Stimulated activated memory B cell treated with anti-CD40 and anti-IgM and Interleukin-4, amounts not matched to agents 10 μg/mL and 1 μg/mL and 100 μg/mL, for 72 hours (primary cell): Measurements from ENCODE around the gene MARVELD2.
A peak's percentile ranks its signal among the peaks of the same experiment; 100 is the strongest.
"Not testable (repeated sequence)": the region's sequence is repeated elsewhere in the genome, so short reads cannot be mapped to it uniquely, and the experiment has no call there.

ENCODE experiments used
- ATAC-seq: fragments of 150-1000 bp; cut with Tn5 transposase; 2 replicates; pipeline ENCODE4 v1.10.0; 2021
- H3K27ac Mint-ChIP-seq: one replicate; pipeline ENCODE4 v1.8.0; 2022; ENCODE audit warnings: mild to moderate bottlenecking, mixed read lengths
- H3K27me3 Mint-ChIP-seq: one replicate; pipeline ENCODE4 v1.8.0; 2022; ENCODE audit warnings: mixed read lengths
- H3K36me3 Mint-ChIP-seq: one replicate; pipeline ENCODE4 v1.8.0; 2022; ENCODE audit warnings: mixed read lengths
- H3K4me1 Mint-ChIP-seq: one replicate; pipeline ENCODE4 v1.8.0; 2022; ENCODE audit warnings: mixed read lengths
- H3K4me3 Mint-ChIP-seq: one replicate; pipeline ENCODE4 v1.8.0; 2022; ENCODE audit warnings: mild to moderate bottlenecking, moderate library complexity, mixed read lengths
- H3K9me3 Mint-ChIP-seq: one replicate; pipeline ENCODE4 v1.8.0; 2022; ENCODE audit warnings: mixed read lengths

The MARVELD2 gene

DNA sequence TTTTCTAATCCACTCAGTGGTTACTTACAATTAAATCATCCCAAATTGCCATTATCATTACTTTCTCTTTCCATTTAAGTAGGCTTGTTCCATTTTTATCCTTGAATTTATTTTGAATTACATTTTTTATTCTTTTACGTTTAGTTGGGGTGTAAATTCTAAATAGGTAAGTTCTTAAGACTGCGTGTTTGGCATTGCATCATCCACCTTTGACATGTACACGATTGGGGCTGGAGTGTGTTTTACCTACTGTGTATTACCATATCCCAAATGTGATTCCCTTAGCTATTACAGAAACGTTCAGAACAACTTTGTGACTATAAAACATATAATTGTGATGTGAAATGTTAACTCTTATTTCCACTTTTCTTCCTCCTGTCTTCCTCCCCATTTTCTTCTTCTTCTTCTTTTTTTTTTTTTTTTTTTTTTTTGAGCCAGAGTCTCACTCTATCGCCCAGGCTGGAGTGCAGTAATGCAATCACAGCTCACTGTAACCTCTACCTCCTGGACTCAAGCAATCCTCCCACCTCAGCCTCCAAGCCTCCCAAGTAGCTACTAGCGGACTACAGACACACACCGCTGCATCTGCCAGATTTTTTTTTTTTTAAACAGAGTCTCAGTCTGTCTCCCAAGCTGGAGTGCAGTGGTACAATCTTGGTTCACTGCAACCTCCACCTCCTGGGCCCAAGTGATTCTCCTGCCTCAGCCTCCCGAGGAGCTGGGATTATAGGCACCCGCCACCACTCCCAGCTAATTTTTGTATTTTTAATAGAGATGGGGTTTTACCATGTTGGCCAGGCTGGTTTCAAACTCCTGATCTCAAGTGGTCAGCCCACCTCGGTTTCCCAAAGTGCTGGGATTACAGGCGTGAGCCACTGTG is 16.7 kb downstream of the MARVELD2 start:
- Mint-ChIP-seq H3K4me3 (no peak overlapping the region), H3K27me3 (no peaks in the 10 kb centered on the region), H3K27ac (peak overlapping the region; percentile 86), H3K36me3 (peaks cover 13% of the 10 kb centered on the region), H3K4me1 (peaks cover 14% of the 10 kb centered on the region), H3K9me3 (no peaks in the 10 kb centered on the region)
- no peak for ATAC-seq

DNA sequence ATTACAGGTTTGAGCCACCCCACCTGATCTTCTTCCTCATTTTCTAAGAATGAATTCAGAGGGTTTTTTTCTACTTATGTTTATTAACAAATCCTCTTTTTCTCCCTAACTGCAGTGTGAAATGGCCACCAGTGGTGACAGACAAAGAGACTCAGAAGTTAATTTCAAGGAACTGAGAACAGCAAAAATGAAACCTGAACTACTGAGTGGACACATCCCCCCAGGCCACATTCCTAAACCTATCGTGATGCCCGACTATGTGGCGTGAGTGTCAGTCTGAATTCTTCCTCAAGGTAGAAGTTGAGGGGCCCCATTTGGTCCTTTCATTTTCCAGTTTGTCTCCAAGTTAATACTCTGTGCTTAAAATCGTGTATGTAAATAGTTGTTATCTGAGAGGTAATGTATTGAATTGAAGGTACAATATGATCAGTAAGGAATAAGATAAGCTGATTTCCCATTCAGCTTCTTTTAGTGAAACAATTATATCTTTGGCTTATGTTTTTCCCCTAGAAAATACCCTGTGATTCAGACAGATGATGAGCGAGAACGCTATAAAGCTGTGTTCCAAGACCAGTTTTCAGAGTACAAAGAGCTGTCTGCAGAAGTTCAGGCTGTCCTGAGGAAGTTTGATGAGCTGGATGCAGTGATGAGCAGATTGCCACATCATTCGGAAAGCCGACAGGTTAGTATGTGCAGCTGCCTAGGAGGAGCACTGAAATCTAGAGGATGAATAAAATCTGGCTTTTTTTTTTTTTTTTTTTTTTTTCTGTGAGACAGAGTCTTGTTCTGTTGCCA is 17.7 kb downstream of the MARVELD2 start:
- Mint-ChIP-seq H3K36me3 (peaks cover 13% of the 10 kb centered on the region), H3K27ac (peak overlapping the region; percentile 86), H3K4me3 (peak overlapping the region; percentile 54), H3K27me3 (no peaks in the 10 kb centered on the region), H3K9me3 (no peaks in the 10 kb centered on the region), H3K4me1 (peaks cover 14% of the 10 kb centered on the region)
- ATAC-seq = peak; percentile 89

DNA sequence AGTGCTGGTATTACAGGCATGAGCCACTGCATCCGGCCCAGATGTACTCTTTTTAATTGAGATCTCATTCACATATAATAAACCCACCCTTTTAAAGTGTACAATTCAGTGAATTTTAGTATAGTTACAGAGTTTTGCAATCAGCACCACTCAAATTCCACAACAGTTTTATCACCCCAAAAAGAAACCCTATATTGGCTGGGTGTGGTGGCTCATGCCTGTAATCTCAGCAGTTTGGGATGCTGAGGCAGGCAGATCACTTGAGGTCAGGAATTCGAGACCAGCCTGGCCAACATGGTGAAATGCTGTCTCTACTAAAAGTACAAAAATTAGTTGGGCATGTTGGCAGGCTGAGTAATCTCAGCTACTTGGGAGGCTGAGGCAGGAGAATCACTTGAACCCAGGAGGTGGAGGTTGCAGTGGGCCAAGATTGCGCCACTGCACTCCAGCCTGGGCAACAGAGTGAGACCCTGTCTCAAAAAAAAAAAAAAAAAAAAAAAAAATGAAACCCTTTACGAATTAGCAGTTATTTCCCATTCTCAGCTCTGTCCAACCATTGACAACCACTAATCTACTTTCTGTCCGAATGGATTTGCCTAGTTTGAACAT is 20.5 kb downstream of the MARVELD2 start:
- not testable (repeated sequence) for H3K9me3 Mint-ChIP-seq, H3K4me3 Mint-ChIP-seq, ATAC-seq, H3K27ac Mint-ChIP-seq, H3K27me3 Mint-ChIP-seq
- H3K4me1 Mint-ChIP-seq = peaks cover 14% of the 10 kb centered on the region
- H3K36me3 Mint-ChIP-seq = peaks cover 13% of the 10 kb centered on the region

DNA sequence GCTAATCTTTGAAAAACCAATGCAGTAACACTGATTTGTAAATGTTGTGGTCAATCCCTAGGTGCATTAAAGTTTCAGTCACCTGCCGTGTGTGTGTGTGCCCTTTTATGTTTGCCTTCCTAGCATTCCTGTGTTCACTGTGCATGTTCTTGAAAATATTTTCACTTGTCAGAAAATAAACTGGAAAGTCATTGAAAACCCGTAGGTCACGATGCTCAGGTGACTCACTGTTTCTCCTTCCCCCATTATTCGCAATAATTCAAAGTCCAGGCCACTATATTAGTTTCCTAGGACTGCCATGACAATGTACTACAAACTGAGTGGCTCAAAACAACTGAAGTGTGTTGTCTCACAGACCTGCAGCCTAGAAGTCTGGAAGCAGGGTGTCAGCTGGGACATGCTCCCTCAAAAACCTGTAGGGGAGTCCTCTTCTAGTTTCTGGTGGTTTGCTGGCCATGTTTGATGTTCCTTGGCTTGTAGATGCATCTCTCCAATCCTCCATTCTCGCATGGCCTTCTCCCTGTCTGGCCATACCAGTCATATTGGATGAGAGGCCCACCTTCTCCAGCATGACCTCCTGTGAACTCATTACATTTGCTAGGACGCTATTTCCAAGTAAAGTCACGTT is 29.3 kb downstream of the MARVELD2 start:
- no peak overlapping the region for H3K27ac Mint-ChIP-seq

DNA sequence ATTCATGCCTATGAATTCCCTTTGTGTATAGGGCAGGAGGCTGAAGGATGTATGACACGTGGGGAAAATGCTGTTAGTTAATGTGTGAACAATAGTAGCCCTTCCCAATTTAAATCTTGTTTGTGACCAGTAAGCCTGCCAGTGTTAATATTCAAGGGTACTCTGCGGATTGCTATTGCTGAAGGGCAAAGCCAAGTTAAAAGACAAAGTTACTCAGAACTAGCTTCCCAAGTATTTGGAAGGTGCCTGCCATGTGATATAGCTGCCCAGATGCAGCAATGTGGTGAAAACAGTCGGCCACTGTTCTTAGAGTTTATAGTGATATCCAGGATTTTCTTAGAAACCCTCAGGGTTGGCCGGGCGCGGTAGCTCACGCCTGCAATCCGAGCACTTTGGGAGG is 34.6 kb downstream of the MARVELD2 start:
- Mint-ChIP-seq H3K9me3 (peaks cover 3% of the 10 kb centered on the region), H3K4me3 (no peak overlapping the region), H3K27me3 (no peaks in the 10 kb centered on the region), H3K4me1 (no peaks in the 10 kb centered on the region), H3K36me3 (no peaks in the 10 kb centered on the region), H3K27ac (no peak overlapping the region)
- ATAC-seq = no peak

More for the DNA sequence above, 29.3 kb downstream of the MARVELD2 start:
- Mint-ChIP-seq H3K36me3 (no peaks in the 10 kb centered on the region), H3K4me1 (no peaks in the 10 kb centered on the region), H3K9me3 (peaks cover 3% of the 10 kb centered on the region), H3K27me3 (no peaks in the 10 kb centered on the region), H3K4me3 (no peak overlapping the region)
- no peak for ATAC-seq

DNA sequence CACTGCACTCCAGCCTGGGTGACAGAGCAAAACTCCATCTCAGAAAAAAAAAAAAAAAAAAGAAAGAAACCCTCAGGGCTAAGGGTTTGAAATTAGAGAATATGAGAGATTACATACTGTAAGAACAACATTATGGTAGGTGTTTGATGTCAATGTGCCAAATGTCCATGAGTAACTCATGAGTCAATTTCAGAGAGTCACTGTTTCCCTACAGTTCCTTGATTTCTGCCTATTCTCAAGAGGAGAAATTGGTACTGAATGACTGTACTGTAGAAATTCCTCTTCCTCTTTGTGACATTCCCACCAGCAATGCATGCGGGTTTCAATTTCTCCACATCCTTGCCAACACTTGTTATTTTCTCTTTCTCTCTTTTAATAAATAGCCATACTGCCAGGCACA is 35.2 kb downstream of the MARVELD2 start:
- Mint-ChIP-seq H3K9me3 (peaks cover 3% of the 10 kb centered on the region), H3K27ac (no peak overlapping the region), H3K4me1 (no peaks in the 10 kb centered on the region), H3K27me3 (no peaks in the 10 kb centered on the region), H3K4me3 (no peak overlapping the region), H3K36me3 (no peaks in the 10 kb centered on the region)
- ATAC-seq = no peak

DNA sequence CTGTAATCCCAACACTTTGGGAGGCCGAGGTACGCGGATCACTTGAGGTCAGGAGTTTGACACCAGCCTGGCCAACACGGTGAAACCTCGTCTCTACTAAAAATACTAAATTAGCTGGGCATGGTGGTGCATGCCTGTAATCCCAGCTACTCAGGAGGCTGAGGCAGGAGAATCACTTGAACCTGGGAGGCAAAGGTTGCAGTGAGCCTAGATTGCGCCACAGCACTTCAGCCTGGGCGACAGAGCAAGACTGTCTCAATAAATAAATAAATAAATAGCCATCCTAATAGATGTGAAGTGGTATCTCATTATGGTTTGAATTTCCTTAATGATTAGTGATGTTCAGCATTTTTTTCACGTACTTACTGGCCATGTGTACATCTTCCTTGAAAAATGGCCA is 35.6 kb downstream of the MARVELD2 start:
- H3K36me3 Mint-ChIP-seq, H3K4me1 Mint-ChIP-seq, ATAC-seq, H3K27me3 Mint-ChIP-seq, H3K27ac Mint-ChIP-seq, H3K9me3 Mint-ChIP-seq, H3K4me3 Mint-ChIP-seq: not testable (repeated sequence)

DNA sequence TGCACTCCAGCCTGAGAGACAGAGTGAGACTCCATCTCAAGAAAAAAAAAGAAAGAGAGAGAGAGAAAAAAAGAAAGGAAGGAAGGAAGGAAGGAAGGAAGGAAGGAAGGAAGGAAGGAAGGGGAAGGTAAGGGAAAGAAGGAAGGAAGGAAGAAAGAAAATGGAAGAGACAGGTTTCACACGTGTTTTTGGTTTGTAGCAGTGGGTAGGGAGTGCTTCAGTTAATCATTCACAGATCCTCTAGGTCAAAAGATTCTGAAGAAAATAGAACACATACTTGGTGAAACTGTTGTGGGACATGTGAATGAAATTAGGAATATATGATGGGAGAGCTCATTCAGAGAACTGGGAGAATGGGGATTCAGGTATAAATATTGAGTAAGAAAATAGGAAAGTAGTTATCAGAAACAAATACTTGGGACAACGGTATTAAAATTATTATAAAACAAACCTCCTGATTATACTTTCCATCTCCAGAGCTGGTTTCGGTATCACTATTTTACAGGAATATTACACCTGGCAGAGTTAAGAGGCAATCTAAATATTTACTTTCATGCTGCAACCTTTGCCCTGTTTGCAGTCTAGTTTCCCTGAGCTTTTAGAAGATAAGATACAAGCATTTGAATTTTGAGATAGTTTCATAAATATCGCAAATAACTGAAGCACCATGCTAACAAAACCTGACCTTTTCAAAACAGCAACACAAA is 37.2 kb downstream of the MARVELD2 start:
- ATAC-seq = no peak
- Mint-ChIP-seq H3K4me3 (no peak overlapping the region), H3K27me3 (no peaks in the 10 kb centered on the region), H3K36me3 (no peaks in the 10 kb centered on the region), H3K4me1 (no peaks in the 10 kb centered on the region), H3K9me3 (peaks cover 6% of the 10 kb centered on the region), H3K27ac (no peak overlapping the region)

DNA sequence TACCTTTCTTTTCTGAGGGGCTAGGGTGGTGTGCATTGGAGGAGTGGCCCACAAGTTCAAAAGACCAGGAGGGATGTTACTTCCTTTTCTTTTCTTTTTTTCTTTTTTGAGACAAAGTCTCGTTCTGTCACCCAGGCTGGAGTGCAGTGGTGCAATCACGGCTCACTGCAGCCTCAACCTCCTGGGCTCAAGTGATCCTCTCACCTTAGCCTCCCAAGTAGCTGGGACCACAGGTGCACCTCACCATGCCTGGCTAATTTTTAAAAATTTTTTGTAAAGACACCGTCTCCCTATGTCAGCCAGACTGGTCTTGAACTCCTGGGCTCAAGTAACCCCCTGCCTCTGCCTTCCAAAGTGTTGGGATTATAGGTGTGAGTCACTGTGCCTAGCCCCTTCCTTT is 38.6 kb downstream of the MARVELD2 start:
- not testable (repeated sequence) for H3K9me3 Mint-ChIP-seq, H3K4me3 Mint-ChIP-seq, H3K27me3 Mint-ChIP-seq, H3K4me1 Mint-ChIP-seq, ATAC-seq, H3K36me3 Mint-ChIP-seq, H3K27ac Mint-ChIP-seq

DNA sequence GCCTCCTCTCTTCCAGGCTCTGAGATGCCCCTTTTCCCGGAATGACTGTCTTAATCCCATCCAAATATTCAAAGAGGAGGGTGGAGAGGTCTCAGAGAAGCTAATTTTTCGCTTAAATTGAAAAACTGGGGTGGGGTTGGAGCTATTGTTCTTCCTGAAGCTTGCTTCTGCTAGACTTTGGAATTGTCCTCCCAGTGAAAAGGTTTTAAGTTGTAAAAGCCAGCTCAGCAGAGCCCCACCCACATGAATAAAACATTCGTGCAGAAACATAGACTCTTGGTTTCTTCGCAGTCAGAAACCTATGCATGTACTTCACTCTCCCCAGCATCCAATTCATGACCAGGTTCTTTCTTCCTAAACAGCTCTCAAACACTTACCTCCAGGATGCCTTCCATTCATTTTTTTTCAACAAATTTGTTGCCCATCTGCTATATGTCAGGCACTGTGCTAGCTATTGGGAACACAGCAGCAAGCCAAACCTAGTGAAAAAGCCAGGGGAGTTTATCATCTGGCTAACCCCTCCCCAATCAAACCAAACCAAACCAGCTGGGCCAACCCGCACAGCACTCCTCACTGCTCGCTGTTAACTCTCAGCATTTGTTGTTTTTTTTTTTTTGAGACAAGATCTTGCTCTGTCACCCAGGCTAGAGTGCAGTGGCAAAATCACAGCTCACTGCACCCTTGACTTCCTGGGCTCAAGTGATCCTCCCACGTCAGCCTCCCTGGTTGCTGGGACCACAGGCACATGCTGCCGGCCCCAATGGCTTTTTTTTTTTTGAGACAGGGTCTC is 39.7 kb downstream of the MARVELD2 start:
- Mint-ChIP-seq H3K4me3 (no peak overlapping the region), H3K27ac (no peak overlapping the region), H3K27me3 (no peaks in the 10 kb centered on the region), H3K4me1 (no peaks in the 10 kb centered on the region), H3K36me3 (no peaks in the 10 kb centered on the region), H3K9me3 (peaks cover 3% of the 10 kb centered on the region)
- ATAC-seq = no peak

DNA sequence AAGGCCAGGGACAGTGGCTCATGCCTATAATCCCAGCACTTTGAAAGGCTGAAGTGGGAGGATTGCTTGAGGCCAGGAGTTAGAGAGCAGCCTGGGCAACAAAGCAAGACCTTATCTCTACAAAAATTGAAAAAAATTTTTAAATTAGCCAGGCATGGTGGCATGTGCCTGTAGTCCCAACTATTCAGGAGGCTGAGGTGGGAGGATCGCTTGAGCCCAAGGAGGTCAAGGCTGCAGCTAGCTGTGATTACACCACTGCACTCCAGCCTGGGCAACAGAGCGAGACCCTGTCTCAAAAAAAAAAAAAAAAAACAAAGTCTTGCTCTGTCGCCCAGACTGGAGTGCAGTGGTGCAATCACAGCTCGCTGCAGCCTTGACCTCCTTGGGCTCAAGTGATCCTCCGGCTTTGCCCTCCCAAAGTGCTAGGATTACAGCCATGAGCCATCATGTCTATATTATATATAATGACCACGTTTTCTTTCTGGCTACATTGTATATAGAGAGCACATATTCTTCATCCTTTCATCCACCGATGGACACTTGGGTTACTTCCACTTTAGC is 40.6 kb downstream of the MARVELD2 start:
- H3K27ac Mint-ChIP-seq, H3K36me3 Mint-ChIP-seq, ATAC-seq, H3K4me1 Mint-ChIP-seq, H3K4me3 Mint-ChIP-seq, H3K27me3 Mint-ChIP-seq, H3K9me3 Mint-ChIP-seq: not testable (repeated sequence)

DNA sequence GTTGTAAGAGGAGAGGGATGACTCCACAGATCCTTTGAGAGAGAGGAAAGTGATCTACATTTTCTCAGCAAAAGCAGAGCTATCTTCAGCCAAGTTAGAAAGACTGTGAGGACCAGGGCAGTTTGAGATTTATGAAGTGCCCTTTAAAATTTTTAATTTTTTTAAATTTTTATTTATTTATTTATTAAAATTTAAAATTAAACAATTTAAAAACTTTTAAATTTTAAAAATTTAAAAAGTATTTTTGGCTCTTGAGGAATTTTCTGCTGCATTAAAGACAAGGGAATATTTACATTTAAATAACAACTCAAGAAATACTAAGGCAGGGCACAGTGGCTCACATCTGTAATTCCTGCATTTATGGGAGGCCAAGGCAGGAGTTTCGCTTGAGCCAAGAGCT is 47.3 kb downstream of the MARVELD2 start:
- Mint-ChIP-seq H3K4me3 (no peak overlapping the region), H3K4me1 (no peaks in the 10 kb centered on the region), H3K27ac (no peak overlapping the region), H3K36me3 (no peaks in the 10 kb centered on the region), H3K9me3 (no peaks in the 10 kb centered on the region), H3K27me3 (no peaks in the 10 kb centered on the region)
- ATAC-seq = no peak

DNA sequence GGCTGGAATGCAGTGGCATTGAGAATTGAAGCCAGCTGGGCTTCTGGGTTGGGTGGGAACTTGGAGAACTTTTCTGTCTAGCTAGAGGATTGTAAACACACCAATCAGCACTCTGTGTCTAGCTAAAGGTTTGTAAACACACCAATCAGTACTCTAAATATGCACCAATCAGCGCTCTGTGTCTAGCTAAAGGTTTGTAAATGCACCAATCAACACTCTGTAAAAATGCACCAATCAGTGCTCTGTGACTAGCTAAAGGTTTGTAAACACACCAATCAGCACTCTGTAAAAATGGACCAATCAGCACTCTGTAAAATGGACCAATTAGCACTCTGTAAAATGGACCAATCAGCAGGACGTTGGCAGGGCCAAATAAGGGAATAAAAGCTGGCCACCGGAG is 51.5 kb downstream of the MARVELD2 start:
- H3K36me3 Mint-ChIP-seq, H3K9me3 Mint-ChIP-seq, H3K27me3 Mint-ChIP-seq, H3K4me3 Mint-ChIP-seq, H3K27ac Mint-ChIP-seq, ATAC-seq: not testable (repeated sequence)
- H3K4me1 Mint-ChIP-seq = peaks cover 11% of the 10 kb centered on the region
